ENCODE data around the gene OXSR1.

Gene OXSR1

GRCh38 chr3:38267662-38268061 is 102.3 kb downstream of the OXSR1 start:
- TF ChIP-seq GATA3 (IDR thresholded peaks at IDR 0.05; ENCODE audit: low read depth, low read length): no peak
- no peak for TF ChIP-seq GATA2 (IDR thresholded peaks at IDR 0.05; ENCODE audit: low read depth, low read length)

- TF ChIP-seq GATA3 (IDR thresholded peaks at IDR 0.05; ENCODE audit: low read depth, low read length) (no peak), GATA2 (IDR thresholded peaks at IDR 0.05; ENCODE audit: low read depth, low read length) (no peak)
Measured at GRCh38 chr3:38268087-38268486, 102.8 kb downstream of the OXSR1 start.

DNA sequence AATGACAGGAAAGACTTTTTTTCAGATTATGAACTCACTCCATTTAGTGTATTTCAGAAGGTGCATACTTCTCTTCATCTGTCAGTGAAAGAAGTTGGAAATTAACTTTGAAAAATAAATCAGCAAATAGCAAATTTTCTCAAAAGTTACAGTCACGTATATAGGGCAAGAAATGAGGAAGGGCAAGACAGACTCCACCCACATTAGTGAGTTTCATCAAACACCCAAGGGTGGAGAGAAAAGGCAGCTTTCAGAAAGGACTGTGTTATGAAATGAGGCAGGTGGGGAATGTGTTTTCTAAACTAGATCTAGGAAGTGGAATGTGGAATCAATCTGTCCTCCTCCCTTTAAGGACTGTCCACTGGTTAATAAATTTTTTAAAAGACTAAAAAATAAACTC is 103.2 kb downstream of the OXSR1 start:
- TF ChIP-seq GATA2 (IDR thresholded peaks at IDR 0.05; ENCODE audit: low read depth, low read length): no peak
- no peak for TF ChIP-seq GATA3 (IDR thresholded peaks at IDR 0.05; ENCODE audit: low read depth, low read length)

DNA sequence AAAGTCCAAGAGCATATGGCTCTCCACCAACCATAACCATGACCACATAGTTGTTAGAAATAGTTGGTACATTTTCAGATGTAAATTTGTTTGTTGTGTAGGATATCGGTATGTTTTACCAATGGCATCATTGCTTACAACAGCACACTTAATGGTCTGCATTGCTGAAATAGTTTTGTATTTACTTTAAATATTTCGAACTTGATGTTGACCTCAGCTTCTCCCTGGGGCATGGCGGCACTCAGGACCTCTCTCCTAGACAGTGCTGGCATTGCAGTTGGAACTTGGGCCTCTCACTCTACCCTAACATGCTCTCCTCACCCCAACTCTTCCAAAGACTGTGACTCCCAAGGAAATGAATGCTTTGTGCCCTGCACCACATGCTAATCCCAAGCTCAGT is 105.3 kb downstream of the OXSR1 start:
- no peak for TF ChIP-seq GATA3 (IDR thresholded peaks at IDR 0.05; ENCODE audit: low read depth, low read length)
- no peak for TF ChIP-seq GATA2 (IDR thresholded peaks at IDR 0.05; ENCODE audit: low read depth, low read length)

DNA sequence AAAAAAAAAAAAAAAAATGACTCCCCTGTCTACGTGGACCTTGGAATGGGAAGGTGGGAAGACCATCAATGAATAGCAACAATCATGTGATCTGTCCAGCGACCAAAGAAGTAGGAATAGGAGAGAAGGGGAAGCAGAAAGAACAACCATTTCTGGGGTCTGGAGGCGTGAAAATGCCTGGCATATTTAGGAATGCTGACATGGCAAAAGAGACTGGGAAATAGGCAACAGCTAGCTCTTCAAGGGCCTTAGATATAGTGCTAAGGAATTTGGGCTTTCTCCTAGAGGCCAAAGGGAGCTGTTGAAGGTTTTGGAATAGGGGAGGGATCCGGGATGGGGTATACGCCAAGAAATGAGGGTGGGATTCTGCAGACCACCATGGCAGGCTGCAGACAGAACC is 106.2 kb downstream of the OXSR1 start:
- TF ChIP-seq GATA3 (IDR thresholded peaks at IDR 0.05; ENCODE audit: low read depth, low read length) (no peak), GATA2 (IDR thresholded peaks at IDR 0.05; ENCODE audit: low read depth, low read length) (no peak)

DNA sequence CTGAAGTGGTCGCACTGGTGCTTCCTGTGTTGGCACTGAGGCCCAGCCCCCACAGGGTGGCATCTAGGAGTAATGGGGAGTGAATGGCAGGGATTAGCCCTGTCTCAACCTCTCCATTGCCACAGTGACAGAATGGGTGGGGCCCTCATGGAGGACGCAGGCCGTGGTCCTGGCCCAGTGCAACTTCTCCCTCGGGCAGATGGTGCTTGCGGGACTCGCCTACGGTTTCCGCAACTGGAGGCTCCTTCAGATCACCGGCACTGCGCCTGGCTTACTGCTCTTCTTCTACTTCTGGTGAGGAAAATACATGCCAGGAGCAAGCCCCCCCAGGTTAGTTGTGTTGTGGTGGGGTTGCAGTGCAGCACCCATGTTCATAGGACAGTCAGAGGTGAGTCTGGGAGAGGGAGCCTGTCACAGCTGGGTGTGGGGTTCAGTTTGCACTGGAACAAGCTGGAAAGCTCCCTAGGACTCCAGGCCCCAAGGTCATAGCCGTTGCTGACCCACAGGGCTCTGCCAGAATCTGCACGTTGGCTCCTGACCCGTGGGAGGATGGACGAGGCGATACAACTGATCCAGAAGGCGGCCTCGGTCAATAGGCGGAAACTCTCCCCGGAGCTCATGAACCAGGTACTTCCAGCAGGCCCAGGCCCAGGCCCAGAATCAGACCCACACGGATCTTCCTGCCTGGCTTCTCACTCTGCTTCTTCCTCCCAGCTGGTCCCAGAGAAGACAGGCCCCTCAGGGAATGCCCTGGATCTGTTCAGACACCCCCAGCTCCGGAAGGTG is 109.7 kb downstream of the OXSR1 start:
- TF ChIP-seq GATA2 (IDR thresholded peaks at IDR 0.05; ENCODE audit: low read depth, low read length) (no peak), GATA3 (IDR thresholded peaks at IDR 0.05; ENCODE audit: low read depth, low read length) (no peak)

GRCh38 chr3:38275658-38276057 is 110.3 kb downstream of the OXSR1 start:
- TF ChIP-seq GATA2 (IDR thresholded peaks at IDR 0.05; ENCODE audit: low read depth, low read length) (no peak), GATA3 (IDR thresholded peaks at IDR 0.05; ENCODE audit: low read depth, low read length) (no peak)

DNA sequence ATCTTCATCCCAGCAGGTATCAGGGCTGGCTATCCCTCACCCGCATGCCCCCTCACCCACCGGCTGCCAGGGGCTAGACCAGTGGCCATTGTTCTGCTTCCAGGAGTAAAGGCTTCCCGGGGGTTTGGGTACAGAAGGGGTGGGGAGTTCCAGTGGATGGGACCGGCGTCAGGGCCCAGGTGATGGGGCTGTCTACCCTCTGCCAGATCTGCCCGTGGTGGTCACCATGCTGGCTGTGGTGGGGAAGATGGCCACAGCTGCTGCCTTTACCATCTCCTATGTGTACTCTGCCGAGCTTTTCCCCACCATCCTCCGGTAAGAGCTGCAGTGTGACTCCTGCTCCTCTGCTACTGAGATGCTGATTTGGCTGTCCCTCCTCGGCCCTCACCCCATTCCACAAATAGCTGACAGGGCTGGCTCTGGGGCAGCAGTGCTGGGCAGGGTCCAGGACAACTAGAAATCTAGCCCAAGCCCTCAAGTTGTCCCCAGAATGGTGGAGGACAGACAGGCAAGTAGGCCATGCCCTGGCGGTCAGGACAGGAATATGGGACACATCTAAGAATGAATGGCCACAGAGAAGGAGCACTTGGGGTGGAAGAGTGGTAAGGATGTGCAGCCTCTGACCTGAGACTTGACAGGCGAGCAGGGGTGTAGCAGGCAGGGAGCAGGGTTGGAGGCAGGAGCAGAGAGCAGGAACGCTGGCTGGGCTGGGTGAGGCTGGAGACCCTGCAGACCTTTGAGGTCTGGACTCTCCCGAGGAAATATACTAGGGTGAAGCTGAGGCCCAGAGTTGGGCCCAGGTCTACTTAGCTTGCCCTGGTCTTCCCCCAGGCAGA is 111.0 kb downstream of the OXSR1 start:
- TF ChIP-seq GATA3 (IDR thresholded peaks at IDR 0.05; ENCODE audit: low read depth, low read length) (no peak), GATA2 (IDR thresholded peaks at IDR 0.05; ENCODE audit: low read depth, low read length) (no peak)

GRCh38 chr3:38276917-38277630 is 111.7 kb downstream of the OXSR1 start:
- no peak for TF ChIP-seq GATA3 (IDR thresholded peaks at IDR 0.05; ENCODE audit: low read depth, low read length)
- TF ChIP-seq GATA2 (IDR thresholded peaks at IDR 0.05; ENCODE audit: low read depth, low read length): no peak

DNA sequence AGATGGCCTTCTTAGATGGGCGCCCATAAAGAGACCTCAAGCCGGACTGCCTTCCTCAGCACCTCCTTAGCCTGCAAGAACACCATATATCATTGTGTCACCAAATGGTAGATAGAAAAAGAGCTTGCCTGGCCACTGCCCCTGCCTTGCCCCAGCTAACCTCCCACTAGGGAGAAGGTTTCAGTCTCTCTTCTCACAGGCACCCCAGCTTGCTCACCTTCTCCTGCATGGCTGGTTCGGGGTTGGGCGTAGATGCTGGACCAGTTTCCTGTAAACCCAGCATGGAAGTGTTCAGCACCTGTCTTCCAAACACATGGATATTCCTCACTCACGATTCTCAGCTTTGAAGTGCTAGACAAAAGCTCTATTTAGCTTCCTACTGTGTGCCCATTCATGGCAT is 113.5 kb downstream of the OXSR1 start:
- TF ChIP-seq GATA2 (IDR thresholded peaks at IDR 0.05; ENCODE audit: low read depth, low read length) (no peak), GATA3 (IDR thresholded peaks at IDR 0.05; ENCODE audit: low read depth, low read length) (no peak)

DNA sequence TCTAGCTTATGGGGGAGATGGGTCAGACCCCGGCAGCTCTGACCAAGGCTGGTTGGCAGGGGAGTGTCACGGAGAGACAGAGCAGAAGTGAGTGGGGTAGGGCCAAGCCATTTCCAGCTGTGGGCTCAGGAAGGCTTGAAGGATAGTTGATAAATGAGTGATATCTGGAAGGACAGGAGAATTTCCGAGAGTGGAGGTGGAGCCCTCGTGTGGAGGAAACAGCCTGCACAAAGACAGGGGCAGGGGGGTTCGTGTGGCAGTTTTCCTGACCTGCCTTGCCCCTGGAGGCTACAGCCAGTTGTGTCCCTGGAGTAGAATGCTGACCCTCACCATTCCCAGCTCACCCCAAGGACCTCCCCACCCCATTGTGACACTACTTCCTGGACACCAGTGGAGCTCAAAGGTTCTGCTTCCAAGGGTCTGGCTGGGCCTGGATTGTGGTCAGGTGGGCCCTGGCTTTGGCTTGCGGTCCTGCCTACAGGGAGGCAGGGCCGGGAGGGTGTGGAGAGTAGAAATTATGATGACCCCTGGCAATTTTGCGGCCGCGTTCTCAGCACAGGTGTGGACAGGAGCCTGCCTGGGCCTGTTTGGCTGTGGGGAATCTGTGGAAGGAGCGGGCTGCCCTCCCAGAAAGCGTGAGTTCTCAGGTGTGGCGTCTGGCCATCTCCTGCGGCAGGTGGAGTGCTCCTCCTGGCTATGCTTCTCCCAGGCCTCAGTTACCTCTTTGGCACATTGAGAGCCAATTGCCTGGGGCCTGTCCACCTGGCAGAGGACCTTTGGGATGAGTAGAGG is 116.8 kb downstream of the OXSR1 start, which contains the start of gene SLC22A14:
Gene SLC22A14 (plus strand): TSS at position 400 of the 792 bp plus-strand sequence. CDS start 23,733 bp downstream, outside the sequence.
- TF ChIP-seq GATA3 (IDR thresholded peaks at IDR 0.05; ENCODE audit: low read depth, low read length) (no peak), GATA2 (IDR thresholded peaks at IDR 0.05; ENCODE audit: low read depth, low read length) (no peak)

DNA sequence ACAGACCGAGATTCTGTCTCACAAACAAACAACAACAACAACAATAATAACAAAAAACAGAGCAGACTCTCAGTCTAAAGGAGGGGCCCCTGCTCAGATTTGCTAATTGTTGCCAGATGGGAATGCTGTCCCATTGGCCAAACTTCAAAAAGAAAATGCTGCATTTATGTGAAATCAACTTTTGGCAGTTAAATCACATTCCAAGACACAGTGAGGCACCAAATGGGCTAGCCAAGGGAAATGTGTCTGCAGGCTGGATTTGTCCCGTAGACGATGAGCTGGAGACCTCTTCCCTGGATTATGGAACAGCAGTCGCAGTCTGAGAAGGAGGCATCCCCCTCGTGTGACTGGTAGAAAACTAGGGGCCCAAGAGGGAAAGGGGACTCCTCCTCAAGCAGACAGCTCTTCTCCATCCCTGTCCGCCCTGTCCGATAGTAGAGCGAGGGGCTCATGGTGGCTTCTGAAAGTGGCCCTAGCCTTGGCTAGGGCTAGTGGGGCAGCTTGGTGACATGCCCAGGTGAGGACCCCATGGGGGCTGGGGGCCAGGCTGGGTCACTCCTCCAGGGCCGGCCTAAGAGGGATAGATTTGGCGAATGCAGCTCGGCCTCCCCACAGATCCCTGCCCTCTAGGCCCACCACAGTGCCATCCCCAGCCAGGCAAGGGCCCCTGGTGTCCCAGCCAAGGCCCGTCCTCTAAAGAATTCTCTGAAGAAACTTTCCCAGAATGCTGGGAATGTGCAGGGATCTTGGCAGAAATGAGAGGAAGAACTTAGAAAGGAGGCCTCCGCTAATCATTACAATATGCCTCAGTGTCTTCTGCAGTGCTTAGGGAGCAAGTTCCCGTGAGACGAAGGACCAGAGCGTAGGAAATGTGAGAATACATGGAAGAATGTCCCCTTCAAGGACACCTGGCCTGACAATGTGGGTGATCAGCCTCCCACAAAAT is 118.7 kb downstream of the OXSR1 start:
- TF ChIP-seq GATA3 (IDR thresholded peaks at IDR 0.05; ENCODE audit: low read depth, low read length) (no peak), GATA2 (IDR thresholded peaks at IDR 0.05; ENCODE audit: low read depth, low read length) (no peak)
